ENCODE results near the gene GNAQ.

The GNAQ gene

GRCh38 chr9:77793849-77794248, 237.8 kb downstream of the GNAQ start:
- no peaks in the 10 kb centered on the region for H3K4me1 Mint-ChIP-seq
- H3K27me3 Mint-ChIP-seq (ENCODE audit: low read depth), result no peaks in the 10 kb centered on the region
- no peak for TF ChIP-seq CTCF (IDR thresholded peaks at IDR 0.05; ENCODE audit: unreplicated experiment in 3 of 3)
- H3K27ac Mint-ChIP-seq, result peak overlapping the region in 1 of 3 experiments; percentile 32
- H3K9me3 Mint-ChIP-seq, result no peaks in the 10 kb centered on the region
- peaks cover 42% of the 10 kb centered on the region for H3K36me3 Mint-ChIP-seq (ENCODE audit: low read depth)
- no peak overlapping the region for H3K4me3 Mint-ChIP-seq

GRCh38 chr9:77789891-77790290, 241.7 kb downstream of the GNAQ start:
- Mint-ChIP-seq H3K4me3 (no peak overlapping the region), H3K27me3 (ENCODE audit: low read depth) (no peaks in the 10 kb centered on the region), H3K27ac (no peak overlapping the region), H3K36me3 (ENCODE audit: low read depth) (peaks cover 56% of the 10 kb centered on the region), H3K9me3 (no peaks in the 10 kb centered on the region), H3K4me1 (no peaks in the 10 kb centered on the region)
- TF ChIP-seq CTCF (IDR thresholded peaks at IDR 0.05; ENCODE audit: unreplicated experiment in 3 of 3), result no peak

- no peak for TF ChIP-seq CTCF (IDR thresholded peaks at IDR 0.05; ENCODE audit: unreplicated experiment in 3 of 3)
- H3K36me3 Mint-ChIP-seq (ENCODE audit: low read depth), result peaks cover 67% of the 10 kb centered on the region
- H3K9me3 Mint-ChIP-seq, result peaks cover 9% of the 10 kb centered on the region
- no peaks in the 10 kb centered on the region for H3K4me1 Mint-ChIP-seq
- H3K27me3 Mint-ChIP-seq (ENCODE audit: low read depth), result no peaks in the 10 kb centered on the region
- no peak overlapping the region for H3K27ac Mint-ChIP-seq
- H3K4me3 Mint-ChIP-seq, result no peak overlapping the region
Measured at GRCh38 chr9:77785341-77785740, 246.3 kb downstream of the GNAQ start.

- peaks cover 79% of the 10 kb centered on the region for H3K36me3 Mint-ChIP-seq (ENCODE audit: low read depth)
Measured at GRCh38 chr9:77783518-77783917, 248.1 kb downstream of the GNAQ start.

GRCh38 chr9:77779010-77779409, 252.6 kb downstream of the GNAQ start:
- no peak for TF ChIP-seq CTCF (IDR thresholded peaks at IDR 0.05; ENCODE audit: unreplicated experiment in 3 of 3)
- H3K27ac Mint-ChIP-seq, result no peak overlapping the region

More at GRCh38 chr9:77783518-77783917, 248.1 kb downstream of the GNAQ start:
- no peak overlapping the region for H3K27ac Mint-ChIP-seq
- H3K4me1 Mint-ChIP-seq, result no peaks in the 10 kb centered on the region
- no peak for TF ChIP-seq CTCF (IDR thresholded peaks at IDR 0.05; ENCODE audit: unreplicated experiment in 3 of 3)
- H3K9me3 Mint-ChIP-seq, result peaks cover 23% of the 10 kb centered on the region
- no peak overlapping the region for H3K4me3 Mint-ChIP-seq
- H3K27me3 Mint-ChIP-seq (ENCODE audit: low read depth), result no peaks in the 10 kb centered on the region

GRCh38 chr9:77773381-77773780, 258.2 kb downstream of the GNAQ start:
- TF ChIP-seq CTCF (IDR thresholded peaks at IDR 0.05; ENCODE audit: unreplicated experiment in 3 of 3), result no peak
- peaks cover 24% of the 10 kb centered on the region for H3K9me3 Mint-ChIP-seq
- H3K4me1 Mint-ChIP-seq, result peaks cover 11% of the 10 kb centered on the region
- peak overlapping the region in 1 of 3 experiments; percentile 11 for H3K27ac Mint-ChIP-seq
- no peaks in the 10 kb centered on the region for H3K27me3 Mint-ChIP-seq (ENCODE audit: low read depth)
- H3K36me3 Mint-ChIP-seq (ENCODE audit: low read depth), result peaks cover 61% of the 10 kb centered on the region
- H3K4me3 Mint-ChIP-seq, result no peak overlapping the region

More at GRCh38 chr9:77779010-77779409, 252.6 kb downstream of the GNAQ start:
- no peak overlapping the region for H3K4me3 Mint-ChIP-seq
- peaks cover 2% of the 10 kb centered on the region for H3K4me1 Mint-ChIP-seq
- peaks cover 47% of the 10 kb centered on the region for H3K9me3 Mint-ChIP-seq
- peaks cover 86% of the 10 kb centered on the region for H3K36me3 Mint-ChIP-seq (ENCODE audit: low read depth)
- H3K27me3 Mint-ChIP-seq (ENCODE audit: low read depth), result no peaks in the 10 kb centered on the region
